Transverse colon (tissue), 4 donors: ENCODE data around the gene EIF6. TPM values are rescaled to one million over a fixed set of nuclear protein-coding genes. Genes with fewer than 3 reads are reported as not detected.
A peak's percentile ranks its signal among the peaks of the same experiment; 100 is the strongest.

Experiments used
- DNase-seq: peaks from one replicate; pipeline ENCODE4 v3.0.0-alpha.2; 2019
- H3K27ac ChIP-seq, 4 donors: fragments of 200-600 bp; sonication (generic); 2 replicates each; pipeline ENCODE4 v1.5.1; 2016 to 2018; ENCODE audit warnings: inconsistent platforms in 4 of 4
- H3K27me3 ChIP-seq: fragments of 200-600 bp; sonication (generic); 2 replicates; pipeline ENCODE4 v1.5.1; 2017; ENCODE audit warnings: inconsistent platforms
- H3K36me3 ChIP-seq, 4 donors: fragments of 200-600 bp; sonication (generic); 2 replicates each; pipeline ENCODE4 v1.5.1; 2017 to 2019; ENCODE audit warnings: inconsistent platforms in 4 of 4
- H3K4me1 ChIP-seq, 4 donors: fragments of 200-600 bp; sonication (generic); 2 replicates each; pipeline ENCODE4 v1.5.1; 2017 to 2020; ENCODE audit warnings: inconsistent platforms in 4 of 4
- H3K4me3 ChIP-seq, 4 donors: fragments of 200-600 bp; sonication (generic); 1 replicate in 1 of 4; 2 replicates in 3 of 4; pipeline versions ENCODE4 v1.5.1 to v1.6.1; 2017 to 2019; ENCODE audit warnings: inconsistent platforms in 4 of 4
- H3K9me3 ChIP-seq, 2 donors: fragments of 200-600 bp; sonication (generic); 2 replicates each; pipeline ENCODE4 v1.5.1; 2017 to 2019; ENCODE audit warnings: inconsistent platforms in 2 of 2
- CTCF ChIP-seq, 5 experiments: fragments of 200-600 bp in 3 of 5; fragments of 450-650 bp in 2 of 5; sonication (generic) in 3 of 5; IDR thresholded peaks; 1 replicate in 2 of 5; 2 replicates in 3 of 5; pipeline ENCODE4 v1.5.1; 2016 to 2017; ENCODE audit warnings: antibody characterized with exemption in 5 of 5, inconsistent platforms in 3 of 5, mild to moderate bottlenecking in 2 of 5, moderate library complexity in 1 of 5
- EP300 ChIP-seq: sonication (generic); formaldehyde crosslinking; IDR thresholded peaks from one replicate; pipeline ENCODE4 v1.6.1; 2017; ENCODE audit warnings: antibody characterized with exemption, low read depth
- POLR2A ChIP-seq: fragments of 450-650 bp; IDR thresholded peaks from one replicate; pipeline ENCODE4 v1.6.1; 2016; ENCODE audit warnings: antibody characterized with exemption, mild to moderate bottlenecking, moderate library complexity
- POLR2AphosphoS5 ChIP-seq, 3 donors: sonication (generic); formaldehyde crosslinking; IDR thresholded peaks; one replicate each; pipeline ENCODE4 v1.6.1; 2016; ENCODE audit warnings: antibody characterized with exemption in 3 of 3
- WGBS, 2 donors: methylation state at CpG; one replicate each; pipeline ENCODE4 v1.1.5; 2018; ENCODE audit warnings: low coverage in 1 of 2; 5-methylcytosine and 5-hydroxymethylcytosine counted together
- in situ Hi-C, 4 donors: fragments of 200-750 bp; cut with MboI; loops; one replicate each; pipeline versions ENCODE4 v1.15.0 to v1.15.1; 2017; ENCODE audit warnings: low sequenced_read_pairs in 3 of 4, low pct_ligation_motif_present in 1 of 4, low pct_unique_long_range_greater_than_20kb in 1 of 4
- intact Hi-C: fragments of 100-400 bp; cut with DNase I; formaldehyde crosslinking; loops from one replicate; pipeline ENCODE4 v1.15.1; 2023; ENCODE audit warnings: low total_unique reads
- total RNA-seq, 4 donors: library from RNA; depleted of rRNA; stranded (reverse); fragments of >200 nt; gene quantifications; one replicate each; pipeline ENCODE4 v1.1.0, GENCODE V29; 2016

Gene EIF6
- total RNA-seq, 4 donors from 2014 or later, result 54.9 to 168 (median 100) TPM

- H3K36me3 ChIP-seq, result peaks cover 0 to 21% (median 0%) of the 10 kb centered on the region in 4 donors
- H3K4me3 ChIP-seq, result no peak overlapping the region
- TF ChIP-seq CTCF (IDR thresholded peaks at IDR 0.05), result no peak
- no peak for TF ChIP-seq POLR2AphosphoS5 (IDR thresholded peaks at IDR 0.05)
- TF ChIP-seq EP300, result no peak
- TF ChIP-seq POLR2A, result no peak
- peaks cover 12 to 36% (median 32%) of the 10 kb centered on the region in 4 donors for H3K4me1 ChIP-seq
- intact Hi-C loops (loop anchor here (10.0 kb wide), 1 partner anchor 134 kb away; the partner anchor contains the start of gene EDEM2), in situ Hi-C loops (no loop called here)
- 86% methylated on average over 5 of the region's 5 CpGs; no CpG with 5 or more reads in 1 of the 2 donors for WGBS, 2 donors
- H3K9me3 ChIP-seq, result no peaks in the 10 kb centered on the region
- DNase-seq, result no peak
- no peaks in the 10 kb centered on the region for H3K27me3 ChIP-seq
- H3K27ac ChIP-seq, result peak overlapping the region; percentile 97 to 100 (median 97)
These were observed 5.5 kb downstream of the EIF6 start for GRCh38 chr20:35279040-35279439.

GRCh38 chr20:35277531-35278395 is 6.8 kb downstream of the EIF6 start, which contains the start of gene MMP24OS:
Gene MMP24OS (minus strand): TSS chr20:35278122. CDS start chr20:35277929, 193 bp downstream.
- no peaks in the 10 kb centered on the region for H3K27me3 ChIP-seq
- H3K36me3 ChIP-seq, result peaks cover 0 to 21% (median 0%) of the 10 kb centered on the region in 4 donors
- in situ Hi-C loops, result no loop called here
- H3K4me3 ChIP-seq, result peak within 1 kb of the TSS; percentile 53 to 90 (median 75)
- H3K27ac ChIP-seq, result peak within 1 kb of the TSS; percentile 97 to 100 (median 97)
- H3K4me1 ChIP-seq, result peaks cover 8 to 24% (median 21%) of the 10 kb centered on the region in 4 donors
- DNase-seq, result peak; percentile 94
- TF ChIP-seq POLR2A, result peak; percentile 96
- peak; percentile 96 to 99 (median 98) for TF ChIP-seq POLR2AphosphoS5 (IDR thresholded peaks at IDR 0.05)
- peak in 4 of 5 experiments; percentile 13 to 41 (median 26) for TF ChIP-seq CTCF (IDR thresholded peaks at IDR 0.05)
- TF ChIP-seq EP300, result no peak
- H3K9me3 ChIP-seq, result no peaks in the 10 kb centered on the region
- WGBS, 2 donors, result 1% methylated on average over 53 of the region's 76 CpGs; no CpG with 5 or more reads in 1 of the 2 donors
- intact Hi-C loops, result loop anchor here (10.0 kb wide), 1 partner anchor 133 kb away; the partner anchor contains the start of gene EDEM2

DNA sequence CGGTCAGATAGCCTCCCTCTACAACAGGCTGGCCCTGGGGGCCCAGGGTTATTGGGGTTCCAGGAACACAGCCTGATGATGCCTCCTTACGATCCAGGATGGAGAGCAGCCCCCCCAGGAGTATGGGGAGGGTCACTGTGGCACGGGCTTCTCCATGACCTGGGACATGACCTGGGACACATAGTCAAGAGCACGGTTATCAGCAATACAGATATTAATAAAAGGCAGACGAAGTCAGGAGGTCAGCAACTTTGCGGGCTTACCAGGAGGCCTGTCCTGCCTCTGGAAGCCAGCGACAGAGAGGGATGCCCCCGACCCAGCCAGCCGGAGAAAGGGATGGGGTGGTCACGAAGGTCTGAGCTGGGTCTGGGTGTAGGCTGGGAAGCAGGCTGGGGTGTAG is 7.4 kb downstream of the EIF6 start:
- DNase-seq, result no peak
- WGBS, 2 donors, result 4% methylated on average over 9 of the region's 10 CpGs; no CpG with 5 or more reads in 1 of the 2 donors
- Histone ChIP-seq H3K4me3 (peak overlapping the region; percentile 53 to 90 (median 75)), H3K27me3 (no peaks in the 10 kb centered on the region), H3K27ac (peak overlapping the region; percentile 97 to 100 (median 97)), H3K36me3 (peaks cover 0 to 21% (median 0%) of the 10 kb centered on the region in 4 donors), H3K4me1 (peaks cover 8 to 19% (median 18%) of the 10 kb centered on the region in 4 donors), H3K9me3 (no peaks in the 10 kb centered on the region)
- no peak for TF ChIP-seq POLR2AphosphoS5 (IDR thresholded peaks at IDR 0.05)
- no peak for TF ChIP-seq CTCF (IDR thresholded peaks at IDR 0.05)
- no peak for TF ChIP-seq EP300
- no peak for TF ChIP-seq POLR2A
- in situ Hi-C loops, result no loop called here
- intact Hi-C loops, result loop anchor here (10.0 kb wide), 1 partner anchor 132 kb away; the partner anchor contains the start of gene EDEM2

DNA sequence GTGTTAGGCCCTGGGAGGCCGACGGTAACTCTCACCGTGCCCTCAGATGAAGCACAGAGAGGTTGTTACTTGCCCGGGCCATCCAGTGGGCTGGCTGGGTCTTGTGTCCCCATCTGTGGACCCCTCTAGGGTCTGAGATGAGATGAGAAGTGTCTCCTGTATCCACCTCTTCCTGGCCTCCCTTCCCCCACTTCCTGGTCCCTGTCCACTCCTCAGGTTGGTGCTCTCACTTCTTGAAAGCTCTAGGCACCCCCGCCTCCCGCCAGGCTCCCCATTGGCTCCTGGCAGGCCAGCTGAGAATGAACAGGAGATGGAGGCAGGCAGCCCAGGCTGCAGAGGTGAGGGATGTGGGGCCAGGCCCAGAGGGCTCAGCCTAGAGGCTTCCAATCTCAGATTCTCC is 8.2 kb downstream of the EIF6 start:
- Histone ChIP-seq H3K36me3 (peaks cover 0 to 21% (median 0%) of the 10 kb centered on the region in 4 donors), H3K9me3 (no peaks in the 10 kb centered on the region), H3K4me1 (peaks cover 8 to 19% (median 18%) of the 10 kb centered on the region in 4 donors), H3K4me3 (peak overlapping the region in 3 of 4 donors; percentile 69 to 90 (median 81)), H3K27me3 (no peaks in the 10 kb centered on the region), H3K27ac (peak overlapping the region; percentile 97 to 100 (median 97))
- in situ Hi-C loops, result no loop called here
- intact Hi-C loops, result loop anchor here (10.0 kb wide), 1 partner anchor 132 kb away; the partner anchor contains the start of gene EDEM2
- 95% methylated on average over 6 of the region's 6 CpGs; no CpG with 5 or more reads in 1 of the 2 donors for WGBS, 2 donors
- no peak for TF ChIP-seq POLR2A
- DNase-seq, result no peak
